ENCODE results near the gene EEF1E1. TPM values are rescaled to one million over a fixed set of nuclear protein-coding genes. Genes with fewer than 3 reads are reported as not detected.

Gene EEF1E1
- polyA plus RNA-seq, 3 donors, result 52.1 to 55.8 (median 52.6) TPM

Other genes with a start within 250 kb of the EEF1E1 start
- 100 to 1,000 TPM in 1 of 3 donors, 10 to 100 TPM in 2; 94.2 to 122 (median 97.1) TPM for gene TXNDC5, start 191.8 kb downstream of the EEF1E1 start, polyA plus RNA-seq (ENCODE audit: insufficient read length in 3 of 3)
- 10 to 100 TPM; 27.1 to 36.4 (median 35.2) TPM for gene BLOC1S5, start 38.2 kb downstream of the EEF1E1 start, polyA plus RNA-seq (ENCODE audit: insufficient read length in 3 of 3)

All from renal pelvis (tissue), 3 donors.